Measurements from ENCODE around the gene ETV3L.

The ETV3L gene

GRCh38 chr1:157099633-157100009 is at the start of gene ETV3L:
Gene ETV3L, minus strand, starts transcription at chr1:157099808. Its CDS starts 285 bp downstream, at chr1:157099523.
- no peak for DNase-seq

- DNase-seq, result no peak
Observed at GRCh38 chr1:157147906-157148700, 48.5 kb upstream of the ETV3L start.

GRCh38 chr1:157147037-157147436 is 47.4 kb upstream of the ETV3L start:
- no peak for DNase-seq

- DNase-seq, result no peak
Observed at GRCh38 chr1:157146244-157146643, 46.6 kb upstream of the ETV3L start.

- DNase-seq, result no peak
Observed at GRCh38 chr1:157145076-157145475, 45.5 kb upstream of the ETV3L start.

GRCh38 chr1:157144509-157144908 is 44.9 kb upstream of the ETV3L start:
- no peak for DNase-seq

GRCh38 chr1:157142765-157143423 is 43.3 kb upstream of the ETV3L start:
- no peak for DNase-seq

- DNase-seq, result no peak
Observed at GRCh38 chr1:157142201-157142600, 42.6 kb upstream of the ETV3L start.

- no peak for DNase-seq
Observed at GRCh38 chr1:157141212-157141855, 41.7 kb upstream of the ETV3L start.

GRCh38 chr1:157140063-157140588 is 40.5 kb upstream of the ETV3L start:
- DNase-seq, result no peak

- no peak for DNase-seq
Observed at GRCh38 chr1:157139052-157139715, 39.6 kb upstream of the ETV3L start.

GRCh38 chr1:157138220-157139051 is 38.8 kb upstream of the ETV3L start, which contains the start of gene ETV3:
Gene ETV3, minus strand, starts transcription at chr1:157138395. Its CDS starts 2,043 bp downstream, at chr1:157136352.
- peak; percentile 76 to 85 for DNase-seq

- no peak for DNase-seq
Observed at GRCh38 chr1:157137408-157138219, 38.0 kb upstream of the ETV3L start.

- no peak for DNase-seq
Observed at GRCh38 chr1:157137046-157137407, 37.4 kb upstream of the ETV3L start.

- no peak for DNase-seq
Observed at GRCh38 chr1:157136133-157136532, 36.5 kb upstream of the ETV3L start.

GRCh38 chr1:157135646-157136045 is 36.0 kb upstream of the ETV3L start:
- no peak for DNase-seq

GRCh38 chr1:157135070-157135469 is 35.5 kb upstream of the ETV3L start:
- no peak for DNase-seq

- no peak for DNase-seq
Observed at GRCh38 chr1:157134442-157134841, 34.8 kb upstream of the ETV3L start.

- peak in 1 of 2 experiments; percentile 8 for DNase-seq
Observed at GRCh38 chr1:157133426-157133825, 33.8 kb upstream of the ETV3L start.

- no peak for DNase-seq
Observed at GRCh38 chr1:157132616-157133167, 33.1 kb upstream of the ETV3L start.

- no peak for DNase-seq
Observed at GRCh38 chr1:157132111-157132510, 32.5 kb upstream of the ETV3L start.
